ENCODE data around the gene SRGAP1.
"Not testable (repeated sequence)": the region's sequence is repeated elsewhere in the genome, so short reads cannot be mapped to it uniquely, and the experiment has no call there.

The SRGAP1 gene

DNA sequence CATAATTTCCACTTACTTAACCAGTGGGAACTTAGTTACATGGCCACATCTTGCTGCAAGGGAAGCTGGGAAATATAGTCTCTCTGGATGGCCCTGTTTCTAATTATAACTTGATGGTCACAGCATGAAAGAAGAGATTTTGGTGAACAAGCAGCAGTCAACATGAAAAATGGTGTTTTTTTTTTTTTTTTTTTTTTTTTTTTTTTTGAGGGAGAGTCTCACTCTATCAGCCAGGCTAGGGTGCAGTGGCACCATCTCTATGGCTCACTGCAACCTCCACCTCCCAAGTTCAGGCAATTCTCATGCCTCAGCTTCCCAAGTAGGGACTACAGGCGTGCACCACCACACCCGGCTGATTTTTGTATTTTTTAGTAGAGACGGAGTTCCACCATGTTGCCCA is 10.8 kb downstream of the SRGAP1 start:
- H3K9me3 ChIP-seq (ENCODE audit: control insufficient read depth in 1 of 2, low read length in 2 of 2): no peaks in the 10 kb centered on the region
- no peaks in the 10 kb centered on the region for H3K36me3 ChIP-seq (ENCODE audit: control insufficient read depth in 1 of 2, insufficient read depth in 2 of 2, low read length in 2 of 2)
- no peak overlapping the region for H3K27ac ChIP-seq (ENCODE audit: low read length)
- H3K4me3 ChIP-seq (ENCODE audit: low read depth in 1 of 2, low read length in 2 of 2): no peak overlapping the region
- H3K4me1 ChIP-seq (ENCODE audit: control insufficient read depth in 1 of 2, insufficient read depth in 2 of 2, low read length in 2 of 2): peaks cover 0 to 5% of the 10 kb centered on the region in 2 donors
- no peaks in the 10 kb centered on the region for H3K27me3 ChIP-seq (ENCODE audit: low read depth, low read length)

DNA sequence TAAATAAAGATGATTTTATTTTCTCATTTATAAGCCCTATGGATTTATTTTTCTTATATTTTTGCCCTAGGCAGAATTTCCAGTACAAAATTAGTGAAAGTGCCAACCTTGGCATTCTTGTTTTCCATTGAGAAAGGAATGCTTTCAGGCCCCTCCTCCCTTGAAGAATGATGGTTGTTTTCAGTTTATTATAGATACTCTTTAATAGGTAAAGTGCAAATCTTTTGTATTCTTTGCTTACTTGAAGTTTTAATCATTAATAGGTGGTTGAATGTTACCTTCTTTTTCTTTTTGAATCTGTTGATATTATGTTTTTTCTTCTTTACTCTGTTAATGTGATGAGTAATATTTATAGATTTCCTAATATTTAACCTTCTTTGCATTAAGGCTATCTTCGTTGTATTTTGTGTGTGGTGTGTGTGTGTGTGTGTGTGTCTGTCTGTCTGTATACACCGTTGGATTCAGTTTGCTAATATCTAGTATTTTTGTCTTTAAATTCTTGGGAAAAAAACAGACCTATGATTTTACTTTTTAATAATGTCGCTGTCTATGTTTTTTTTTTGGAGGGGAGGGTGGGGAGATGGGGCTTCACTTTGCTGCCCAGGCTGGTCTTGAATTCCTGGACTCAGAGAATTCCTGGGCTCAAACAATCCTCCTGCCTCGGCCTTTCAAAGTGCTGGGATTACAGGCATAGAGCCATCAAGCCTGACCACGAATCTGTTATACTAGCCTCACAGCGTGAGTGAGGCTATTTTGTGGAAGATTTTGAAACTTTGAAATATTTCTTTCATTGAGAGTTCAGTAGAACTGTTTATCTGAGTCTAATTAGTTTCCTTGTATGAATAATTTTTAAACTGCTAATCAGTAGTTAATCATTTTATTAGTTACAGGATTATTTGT is 13.5 kb downstream of the SRGAP1 start:
- H3K27me3 ChIP-seq (ENCODE audit: low read depth, low read length): no peaks in the 10 kb centered on the region
- no peak overlapping the region for H3K4me3 ChIP-seq (ENCODE audit: low read depth in 1 of 2, low read length in 2 of 2)
- H3K36me3 ChIP-seq (ENCODE audit: control insufficient read depth in 1 of 2, insufficient read depth in 2 of 2, low read length in 2 of 2): no peaks in the 10 kb centered on the region

DNA sequence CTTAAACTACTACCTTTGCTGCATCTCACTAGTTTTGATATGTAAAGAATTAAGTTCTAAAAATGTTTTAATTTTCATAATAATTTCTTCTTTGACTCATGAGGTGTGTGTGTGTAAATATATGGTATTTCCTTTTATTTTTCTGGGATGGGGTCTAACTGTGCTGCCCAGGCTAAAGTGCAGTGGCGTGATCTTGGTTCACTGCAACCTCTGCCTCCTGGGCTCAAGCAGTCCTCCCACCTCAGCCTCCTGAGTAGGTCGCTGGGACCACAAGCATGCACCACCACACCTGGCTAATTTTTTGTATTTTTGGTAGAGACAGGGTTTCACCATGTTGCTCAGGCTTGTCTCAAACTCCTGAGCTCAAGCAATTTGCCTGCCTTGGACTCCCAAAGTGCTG is 15.4 kb downstream of the SRGAP1 start:
- not testable (repeated sequence) for H3K27ac ChIP-seq (ENCODE audit: low read length); H3K27me3 ChIP-seq (ENCODE audit: low read depth, low read length); H3K9me3 ChIP-seq (ENCODE audit: control insufficient read depth in 1 of 2, low read length in 2 of 2); H3K4me1 ChIP-seq (ENCODE audit: control insufficient read depth in 1 of 2, insufficient read depth in 2 of 2, low read length in 2 of 2); H3K4me3 ChIP-seq (ENCODE audit: low read depth in 1 of 2, low read length in 2 of 2); H3K36me3 ChIP-seq (ENCODE audit: control insufficient read depth in 1 of 2, insufficient read depth in 2 of 2, low read length in 2 of 2)

More for the DNA sequence above, 13.5 kb downstream of the SRGAP1 start:
- Histone ChIP-seq H3K4me1 (ENCODE audit: control insufficient read depth in 1 of 2, insufficient read depth in 2 of 2, low read length in 2 of 2) (peaks cover 0 to 4% of the 10 kb centered on the region in 2 donors), H3K27ac (ENCODE audit: low read length) (no peak overlapping the region), H3K9me3 (ENCODE audit: control insufficient read depth in 1 of 2, low read length in 2 of 2) (no peaks in the 10 kb centered on the region)

DNA sequence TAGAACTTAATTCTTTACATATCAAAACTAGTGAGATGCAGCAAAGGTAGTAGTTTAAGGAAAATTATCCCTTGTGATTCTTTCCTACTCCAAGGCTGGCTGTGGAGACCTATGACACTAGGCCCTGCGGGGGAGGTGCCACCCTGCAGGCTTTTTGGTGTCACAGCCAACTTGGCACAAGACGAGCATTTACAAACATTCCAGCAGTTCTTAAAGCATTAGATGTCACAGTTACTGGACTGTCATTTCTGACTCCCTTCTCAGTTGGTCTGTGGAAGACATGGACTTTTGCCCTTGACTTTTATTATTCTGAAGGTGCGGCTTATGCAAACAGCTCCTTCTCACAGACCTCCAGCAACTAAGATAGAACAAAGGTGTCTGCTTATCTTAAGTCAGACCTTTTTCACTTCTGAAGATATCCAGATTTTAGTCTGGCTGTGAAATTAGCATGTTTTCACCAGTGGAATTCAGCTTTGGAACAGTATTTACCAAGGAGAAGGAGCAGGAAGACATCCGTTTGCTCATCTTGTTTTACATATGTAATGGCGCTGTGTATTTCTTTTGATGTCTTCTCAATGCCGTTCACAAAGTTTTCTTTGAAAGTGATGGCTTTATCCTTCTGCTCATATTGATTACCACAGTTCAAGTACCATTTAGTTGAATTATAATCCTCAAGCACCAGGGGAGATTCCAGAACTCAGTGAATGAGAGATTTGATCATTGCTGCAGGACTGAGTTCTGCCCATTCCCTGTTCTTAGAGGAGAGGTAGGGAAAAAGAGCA is 17.9 kb downstream of the SRGAP1 start:
- H3K4me3 ChIP-seq (ENCODE audit: low read depth in 1 of 2, low read length in 2 of 2): no peak overlapping the region
- H3K27me3 ChIP-seq (ENCODE audit: low read depth, low read length): no peaks in the 10 kb centered on the region
- no peak overlapping the region for H3K27ac ChIP-seq (ENCODE audit: low read length)
- peaks cover 0 to 9% of the 10 kb centered on the region in 2 donors for H3K4me1 ChIP-seq (ENCODE audit: control insufficient read depth in 1 of 2, insufficient read depth in 2 of 2, low read length in 2 of 2)
- H3K36me3 ChIP-seq (ENCODE audit: control insufficient read depth in 1 of 2, insufficient read depth in 2 of 2, low read length in 2 of 2): no peaks in the 10 kb centered on the region
- no peaks in the 10 kb centered on the region for H3K9me3 ChIP-seq (ENCODE audit: control insufficient read depth in 1 of 2, low read length in 2 of 2)

DNA sequence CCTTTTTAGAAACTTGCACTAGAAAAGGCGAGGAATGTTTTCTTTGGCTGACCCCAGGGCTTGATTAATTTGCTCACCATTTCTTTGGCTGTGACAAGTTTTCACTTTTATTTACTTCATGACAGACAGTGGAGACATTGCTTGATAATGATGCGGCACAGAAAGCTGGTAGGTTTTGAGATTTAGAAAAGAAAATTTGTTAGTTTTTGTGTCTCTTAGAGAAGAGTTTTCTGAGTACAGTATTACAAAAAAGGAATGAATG is 18.4 kb downstream of the SRGAP1 start:
- Histone ChIP-seq H3K36me3 (ENCODE audit: control insufficient read depth in 1 of 2, insufficient read depth in 2 of 2, low read length in 2 of 2) (no peaks in the 10 kb centered on the region), H3K27me3 (ENCODE audit: low read depth, low read length) (no peaks in the 10 kb centered on the region), H3K4me1 (ENCODE audit: control insufficient read depth in 1 of 2, insufficient read depth in 2 of 2, low read length in 2 of 2) (peaks cover 0 to 9% of the 10 kb centered on the region in 2 donors), H3K9me3 (ENCODE audit: control insufficient read depth in 1 of 2, low read length in 2 of 2) (no peaks in the 10 kb centered on the region), H3K27ac (ENCODE audit: low read length) (no peak overlapping the region), H3K4me3 (ENCODE audit: low read depth in 1 of 2, low read length in 2 of 2) (no peak overlapping the region)

DNA sequence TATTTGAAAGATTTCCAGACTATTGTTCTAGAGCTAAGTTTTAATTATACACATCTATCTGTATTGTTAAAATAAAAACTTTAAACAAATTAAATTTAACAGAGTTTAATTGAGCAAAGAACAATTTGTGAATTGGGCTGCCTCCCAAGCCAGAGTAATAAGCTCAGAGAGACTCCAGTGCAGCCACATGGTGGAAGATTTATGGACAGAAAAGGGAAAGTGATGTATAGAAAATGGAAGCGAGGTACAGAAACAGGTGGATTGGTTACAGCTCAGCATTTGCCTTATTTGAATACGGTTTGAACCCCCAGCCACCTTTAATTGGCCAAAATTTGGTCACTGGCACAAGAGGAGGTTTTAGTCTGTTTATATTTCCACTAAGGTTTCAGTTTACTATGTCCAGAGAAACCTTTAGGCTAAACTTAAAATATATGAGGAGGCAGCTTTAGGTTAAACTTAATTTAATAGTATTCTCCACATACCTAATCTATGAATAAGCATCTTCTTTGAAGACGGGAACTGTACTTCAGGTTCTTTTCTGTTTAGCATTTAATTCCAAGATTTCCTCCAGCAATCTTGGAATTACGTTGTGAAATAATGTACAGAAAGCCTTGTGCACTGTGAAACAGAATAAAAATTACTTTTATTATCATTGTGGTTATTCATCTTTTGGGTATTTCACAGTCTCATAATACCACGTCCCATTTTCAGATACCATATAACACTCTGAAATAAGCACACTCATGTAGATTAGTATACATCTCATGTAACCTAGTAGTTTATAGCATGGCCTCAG is 19.4 kb downstream of the SRGAP1 start:
- H3K4me3 ChIP-seq (ENCODE audit: low read depth in 1 of 2, low read length in 2 of 2): no peak overlapping the region
- H3K9me3 ChIP-seq (ENCODE audit: control insufficient read depth in 1 of 2, low read length in 2 of 2): no peaks in the 10 kb centered on the region
- H3K27ac ChIP-seq (ENCODE audit: low read length): no peak overlapping the region
- H3K4me1 ChIP-seq (ENCODE audit: control insufficient read depth in 1 of 2, insufficient read depth in 2 of 2, low read length in 2 of 2): peaks cover 0 to 10% of the 10 kb centered on the region in 2 donors
- no peaks in the 10 kb centered on the region for H3K36me3 ChIP-seq (ENCODE audit: control insufficient read depth in 1 of 2, insufficient read depth in 2 of 2, low read length in 2 of 2)
- H3K27me3 ChIP-seq (ENCODE audit: low read depth, low read length): no peaks in the 10 kb centered on the region

DNA sequence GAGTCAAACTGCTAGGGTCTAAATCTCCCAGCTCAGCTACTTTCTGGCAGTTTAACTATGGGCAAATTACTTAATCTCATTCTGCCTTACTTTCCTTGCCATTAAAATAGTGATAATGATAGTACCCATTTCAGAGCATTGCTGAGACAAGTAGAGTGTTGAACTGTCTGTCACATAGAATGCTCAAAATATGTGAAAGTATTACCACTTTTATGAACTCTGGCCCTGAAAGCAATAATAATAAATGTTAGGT is 19.9 kb downstream of the SRGAP1 start:
- no peak overlapping the region for H3K4me3 ChIP-seq (ENCODE audit: low read depth in 1 of 2, low read length in 2 of 2)
- H3K4me1 ChIP-seq (ENCODE audit: control insufficient read depth in 1 of 2, insufficient read depth in 2 of 2, low read length in 2 of 2): peaks cover 0 to 15% of the 10 kb centered on the region in 2 donors
- H3K27me3 ChIP-seq (ENCODE audit: low read depth, low read length): no peaks in the 10 kb centered on the region
- H3K36me3 ChIP-seq (ENCODE audit: control insufficient read depth in 1 of 2, insufficient read depth in 2 of 2, low read length in 2 of 2): no peaks in the 10 kb centered on the region
- H3K9me3 ChIP-seq (ENCODE audit: control insufficient read depth in 1 of 2, low read length in 2 of 2): no peaks in the 10 kb centered on the region
- H3K27ac ChIP-seq (ENCODE audit: low read length): no peak overlapping the region

DNA sequence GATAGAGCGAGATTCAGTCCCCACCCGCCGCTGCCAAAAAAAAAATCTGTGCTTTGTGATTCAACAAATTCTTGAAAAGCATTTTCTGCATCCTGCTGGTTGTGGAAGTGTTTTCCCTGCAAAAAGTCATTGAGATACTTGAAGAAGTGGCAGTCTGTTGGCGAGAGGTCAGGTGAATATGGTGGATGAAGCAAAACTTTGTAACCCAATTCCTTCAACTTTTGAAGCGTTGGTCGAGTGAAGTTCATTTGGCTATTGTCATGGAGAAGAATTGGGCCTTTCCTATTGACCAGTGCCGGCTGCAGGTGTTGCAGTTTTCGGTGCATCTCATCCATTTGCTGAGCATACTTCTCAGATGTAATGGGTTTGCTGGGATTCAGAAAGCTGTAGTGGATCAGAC is 20.9 kb downstream of the SRGAP1 start:
- Histone ChIP-seq H3K9me3 (ENCODE audit: control insufficient read depth in 1 of 2, low read length in 2 of 2) (no peaks in the 10 kb centered on the region), H3K27me3 (ENCODE audit: low read depth, low read length) (no peaks in the 10 kb centered on the region), H3K4me3 (ENCODE audit: low read depth in 1 of 2, low read length in 2 of 2) (no peak overlapping the region), H3K4me1 (ENCODE audit: control insufficient read depth in 1 of 2, insufficient read depth in 2 of 2, low read length in 2 of 2) (peaks cover 3 to 16% of the 10 kb centered on the region in 2 donors), H3K27ac (ENCODE audit: low read length) (no peak overlapping the region), H3K36me3 (ENCODE audit: control insufficient read depth in 1 of 2, insufficient read depth in 2 of 2, low read length in 2 of 2) (no peaks in the 10 kb centered on the region)

DNA sequence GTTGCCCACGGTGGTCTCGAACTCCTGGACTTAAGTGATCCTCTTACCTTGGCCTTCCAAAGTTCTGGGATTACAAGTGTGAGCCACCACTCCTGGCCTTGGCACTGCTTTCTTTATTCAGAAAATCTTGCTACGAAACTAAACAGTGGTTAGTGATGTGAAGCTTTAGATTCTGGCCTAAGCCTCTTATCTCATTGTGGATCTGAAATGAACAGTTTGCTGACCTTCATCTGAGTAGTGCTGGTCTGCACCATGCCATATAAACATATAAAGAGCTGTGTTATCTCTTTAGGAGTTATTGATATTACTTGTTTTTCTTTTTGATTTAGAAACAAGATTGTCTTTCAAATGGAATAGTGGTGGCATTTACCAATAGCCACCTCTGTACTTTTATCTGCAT is 22.6 kb downstream of the SRGAP1 start:
- Histone ChIP-seq H3K27me3 (ENCODE audit: low read depth, low read length) (no peaks in the 10 kb centered on the region), H3K4me1 (ENCODE audit: control insufficient read depth in 1 of 2, insufficient read depth in 2 of 2, low read length in 2 of 2) (peaks cover 3 to 16% of the 10 kb centered on the region in 2 donors), H3K4me3 (ENCODE audit: low read depth in 1 of 2, low read length in 2 of 2) (no peak overlapping the region), H3K9me3 (ENCODE audit: control insufficient read depth in 1 of 2, low read length in 2 of 2) (no peaks in the 10 kb centered on the region), H3K27ac (ENCODE audit: low read length) (no peak overlapping the region), H3K36me3 (ENCODE audit: control insufficient read depth in 1 of 2, insufficient read depth in 2 of 2, low read length in 2 of 2) (no peaks in the 10 kb centered on the region)

DNA sequence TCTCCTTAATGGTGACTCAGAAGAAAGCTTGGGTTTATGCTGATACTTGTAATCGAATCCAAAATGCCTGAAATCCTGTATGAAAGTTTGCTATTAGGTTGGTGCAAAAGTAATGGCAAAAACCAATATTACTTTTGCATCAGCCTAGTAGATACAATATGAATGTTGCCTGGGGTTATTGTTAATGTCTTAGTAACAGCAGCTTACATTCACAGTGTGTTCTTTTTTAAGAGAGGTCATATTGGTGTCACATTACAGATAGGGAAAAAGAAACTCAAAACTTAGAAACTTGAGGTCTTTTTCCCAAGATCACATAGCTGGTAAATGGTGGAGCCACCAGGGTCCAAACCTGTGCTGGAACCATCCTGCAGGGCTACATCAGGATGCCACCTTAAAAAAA is 25.2 kb downstream of the SRGAP1 start:
- H3K9me3 ChIP-seq (ENCODE audit: control insufficient read depth in 1 of 2, low read length in 2 of 2): no peaks in the 10 kb centered on the region
- peaks cover 3 to 6% of the 10 kb centered on the region in 2 donors for H3K4me1 ChIP-seq (ENCODE audit: control insufficient read depth in 1 of 2, insufficient read depth in 2 of 2, low read length in 2 of 2)
- H3K4me3 ChIP-seq (ENCODE audit: low read depth in 1 of 2, low read length in 2 of 2): no peak overlapping the region
- H3K27me3 ChIP-seq (ENCODE audit: low read depth, low read length): no peaks in the 10 kb centered on the region
- no peak overlapping the region for H3K27ac ChIP-seq (ENCODE audit: low read length)
- H3K36me3 ChIP-seq (ENCODE audit: control insufficient read depth in 1 of 2, insufficient read depth in 2 of 2, low read length in 2 of 2): no peaks in the 10 kb centered on the region

DNA sequence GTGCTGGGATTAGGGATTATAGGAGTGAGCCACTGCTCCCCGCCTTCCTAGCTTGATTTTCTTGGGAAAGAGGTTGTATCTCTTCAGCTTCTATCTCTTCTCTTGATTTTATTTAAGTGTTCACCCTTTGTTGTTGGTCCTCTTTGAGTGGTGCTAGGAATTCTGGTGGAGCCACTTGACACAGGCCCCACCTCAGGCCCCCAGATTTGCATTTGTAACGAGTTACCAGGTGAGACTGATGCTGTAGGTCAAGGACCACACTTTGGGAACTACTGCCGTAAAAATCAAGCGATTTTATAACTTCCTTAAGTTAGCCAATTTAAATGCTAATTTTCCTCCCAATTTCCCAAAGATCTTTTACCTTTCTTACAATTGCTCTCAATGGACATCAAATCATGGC is 26.3 kb downstream of the SRGAP1 start:
- H3K27ac ChIP-seq (ENCODE audit: low read length): no peak overlapping the region
- no peaks in the 10 kb centered on the region for H3K36me3 ChIP-seq (ENCODE audit: control insufficient read depth in 1 of 2, insufficient read depth in 2 of 2, low read length in 2 of 2)
- H3K4me1 ChIP-seq (ENCODE audit: control insufficient read depth in 1 of 2, insufficient read depth in 2 of 2, low read length in 2 of 2): peaks cover 3 to 10% of the 10 kb centered on the region in 2 donors
- no peak overlapping the region for H3K4me3 ChIP-seq (ENCODE audit: low read depth in 1 of 2, low read length in 2 of 2)
- H3K27me3 ChIP-seq (ENCODE audit: low read depth, low read length): no peaks in the 10 kb centered on the region
- no peaks in the 10 kb centered on the region for H3K9me3 ChIP-seq (ENCODE audit: control insufficient read depth in 1 of 2, low read length in 2 of 2)
